Vagina (tissue), 2 donors: ENCODE measurements around the gene FUT8. TPM values are rescaled to one million over a fixed set of nuclear protein-coding genes. Genes with fewer than 3 reads are reported as not detected.

Experiments used
- DNase-seq, 2 donors: peaks; one replicate each; pipeline ENCODE4 v3.0.0-alpha.2; 2017; ENCODE audit errors: extremely low spot score in 2 of 2
- H3K27ac ChIP-seq: fragments of 200-600 bp; sonication (generic); one replicate; pipeline ENCODE4 v1.5.1; 2019
- H3K27me3 ChIP-seq: fragments of 200-600 bp; sonication (generic); one replicate; pipeline ENCODE4 v1.5.1; 2019
- H3K36me3 ChIP-seq, 2 donors: fragments of 200-600 bp; sonication (generic); one replicate each; pipeline ENCODE4 v1.5.1; 2017 to 2019
- H3K4me1 ChIP-seq: fragments of 200-600 bp; sonication (generic); one replicate; pipeline ENCODE4 v1.5.1; 2019
- H3K4me3 ChIP-seq, 2 donors: fragments of 200-600 bp; sonication (generic); 1 replicate in 1 of 2; 2 replicates in 1 of 2; pipeline ENCODE4 v1.5.1; 2016 to 2019
- H3K9me3 ChIP-seq: fragments of 200-600 bp; sonication (generic); one replicate; pipeline ENCODE4 v1.5.1; 2019
- CTCF ChIP-seq, 3 experiments: fragments of 450-650 bp in 2 of 3; fragments of 200-600 bp in 1 of 3; sonication (generic) in 1 of 3; IDR thresholded peaks; one replicate each; pipeline ENCODE4 v1.5.1; 2017 to 2019; ENCODE audit warnings: antibody characterized with exemption in 3 of 3, mild to moderate bottlenecking in 2 of 3, moderate library complexity in 2 of 3
- POLR2A ChIP-seq, 2 donors: fragments of 450-650 bp; IDR thresholded peaks; one replicate each; pipeline ENCODE4 v1.6.1; 2017; ENCODE audit warnings: antibody characterized with exemption in 2 of 2, mild to moderate bottlenecking in 2 of 2, moderate library complexity in 2 of 2
- POLR2AphosphoS5 ChIP-seq, 2 donors: sonication (generic); formaldehyde crosslinking; IDR thresholded peaks; one replicate each; pipeline ENCODE4 v1.9.0; 2017; ENCODE audit warnings: antibody characterized with exemption in 2 of 2, mild to moderate bottlenecking in 2 of 2, low read depth in 1 of 2; ENCODE audit not compliant: insufficient read depth in 1 of 2
- intact Hi-C: fragments of 100-400 bp; cut with DNase I; formaldehyde crosslinking; loops from one replicate; pipeline ENCODE4 v1.15.1; 2023
- total RNA-seq: library from RNA; depleted of rRNA; stranded (reverse); fragments of >200 nt; gene quantifications from one replicate; pipeline ENCODE4 v1.2.3, GENCODE V29; 2016

FUT8 gene
- total RNA-seq, 1 donor from 2014 or later = 35.1 TPM

GRCh38 chr14:65723348-65723747, 310.8 kb downstream of the FUT8 start:
- TF ChIP-seq POLR2AphosphoS5 (IDR thresholded peaks at IDR 0.05; ENCODE audit: insufficient read depth in 1 of 2, low read depth in 1 of 2) (no peak), POLR2A (IDR thresholded peaks at IDR 0.05) (no peak), CTCF (IDR thresholded peaks at IDR 0.05) (no peak)
- H3K36me3 ChIP-seq = peaks cover 0 to 9% of the 10 kb centered on the region in 2 donors
- H3K9me3 ChIP-seq = no peaks in the 10 kb centered on the region
- H3K4me1 ChIP-seq = no peaks in the 10 kb centered on the region
- intact Hi-C loops = no loop called here
- no peak overlapping the region for H3K27ac ChIP-seq
- no peaks in the 10 kb centered on the region for H3K27me3 ChIP-seq
- no peak overlapping the region for H3K4me3 ChIP-seq
- no peak for DNase-seq

- H3K36me3 ChIP-seq = peaks cover 0 to 9% of the 10 kb centered on the region in 2 donors
- no peak for DNase-seq
Observed at GRCh38 chr14:65728604-65729003, 316.1 kb downstream of the FUT8 start.

GRCh38 chr14:65729566-65729965, 317.0 kb downstream of the FUT8 start:
- Histone ChIP-seq H3K27me3 (no peaks in the 10 kb centered on the region), H3K4me1 (no peaks in the 10 kb centered on the region), H3K9me3 (no peaks in the 10 kb centered on the region), H3K4me3 (no peak overlapping the region), H3K27ac (no peak overlapping the region), H3K36me3 (peaks cover 0 to 9% of the 10 kb centered on the region in 2 donors)
- DNase-seq = no peak
- intact Hi-C loops = no loop called here
- TF ChIP-seq CTCF (IDR thresholded peaks at IDR 0.05) = no peak
- TF ChIP-seq POLR2A (IDR thresholded peaks at IDR 0.05) = no peak
- no peak for TF ChIP-seq POLR2AphosphoS5 (IDR thresholded peaks at IDR 0.05; ENCODE audit: insufficient read depth in 1 of 2, low read depth in 1 of 2)

More at GRCh38 chr14:65728604-65729003, 316.1 kb downstream of the FUT8 start:
- Histone ChIP-seq H3K4me3 (no peak overlapping the region), H3K27me3 (no peaks in the 10 kb centered on the region), H3K27ac (no peak overlapping the region), H3K9me3 (no peaks in the 10 kb centered on the region), H3K4me1 (no peaks in the 10 kb centered on the region)
- intact Hi-C loops = no loop called here
- TF ChIP-seq POLR2A (IDR thresholded peaks at IDR 0.05) (no peak), POLR2AphosphoS5 (IDR thresholded peaks at IDR 0.05; ENCODE audit: insufficient read depth in 1 of 2, low read depth in 1 of 2) (no peak), CTCF (IDR thresholded peaks at IDR 0.05) (no peak)

- intact Hi-C loops = no loop called here
- no peak for DNase-seq
Observed at GRCh38 chr14:65731933-65732506, 319.5 kb downstream of the FUT8 start.

More at GRCh38 chr14:65731933-65732506, 319.5 kb downstream of the FUT8 start:
- no peak overlapping the region for H3K4me3 ChIP-seq
- TF ChIP-seq CTCF (IDR thresholded peaks at IDR 0.05) (no peak), POLR2A (IDR thresholded peaks at IDR 0.05) (no peak), POLR2AphosphoS5 (IDR thresholded peaks at IDR 0.05; ENCODE audit: insufficient read depth in 1 of 2, low read depth in 1 of 2) (no peak)
- no peaks in the 10 kb centered on the region for H3K4me1 ChIP-seq
- no peaks in the 10 kb centered on the region for H3K36me3 ChIP-seq
- no peaks in the 10 kb centered on the region for H3K9me3 ChIP-seq
- H3K27ac ChIP-seq = no peak overlapping the region
- no peaks in the 10 kb centered on the region for H3K27me3 ChIP-seq
